ENCODE results near the gene PIGC.

GRCh38 chr1:172449585-172450523, 6.0 kb upstream of the PIGC start:
- TF ChIP-seq CTCF (conservative IDR thresholded peaks at IDR 0.05) (peak; percentile 97), ZFX (IDR thresholded peaks at IDR 0.05) (no peak)
